Measurements from ENCODE around the gene PTGES2.

PTGES2 gene

GRCh38 chr9:128163027-128163515, 35.5 kb upstream of the PTGES2 start:
- Mint-ChIP-seq H3K4me3 (no peak overlapping the region), H3K27ac (no peak overlapping the region), H3K9me3 (no peaks in the 10 kb centered on the region), H3K36me3 (ENCODE audit: low read depth) (peaks cover 42% of the 10 kb centered on the region), H3K27me3 (ENCODE audit: low read depth, poor library complexity) (no peaks in the 10 kb centered on the region), H3K4me1 (peaks cover 6% of the 10 kb centered on the region)
- DNase-seq = no peak
- no peak for TF ChIP-seq CTCF (IDR thresholded peaks at IDR 0.05)

GRCh38 chr9:128162215-128163026, 34.9 kb upstream of the PTGES2 start:
- H3K4me1 Mint-ChIP-seq = peaks cover 6% of the 10 kb centered on the region
- H3K9me3 Mint-ChIP-seq = no peaks in the 10 kb centered on the region
- DNase-seq = no peak
- H3K4me3 Mint-ChIP-seq = no peak overlapping the region
- H3K36me3 Mint-ChIP-seq (ENCODE audit: low read depth) = peaks cover 36% of the 10 kb centered on the region
- TF ChIP-seq CTCF (IDR thresholded peaks at IDR 0.05) = no peak
- H3K27me3 Mint-ChIP-seq (ENCODE audit: low read depth, poor library complexity) = no peaks in the 10 kb centered on the region
- peak overlapping the region; percentile 73 for H3K27ac Mint-ChIP-seq

- no peak for TF ChIP-seq CTCF (IDR thresholded peaks at IDR 0.05)
- H3K27me3 Mint-ChIP-seq (ENCODE audit: low read depth, poor library complexity) = no peaks in the 10 kb centered on the region
- peak overlapping the region; percentile 78 for H3K4me3 Mint-ChIP-seq
- peaks cover 27% of the 10 kb centered on the region for H3K36me3 Mint-ChIP-seq (ENCODE audit: low read depth)
- H3K4me1 Mint-ChIP-seq = peaks cover 6% of the 10 kb centered on the region
- H3K27ac Mint-ChIP-seq = no peak overlapping the region
- H3K9me3 Mint-ChIP-seq = no peaks in the 10 kb centered on the region
- DNase-seq = no peak
These were observed 33.8 kb upstream of the PTGES2 start for GRCh38 chr9:128161215-128161902.

- Mint-ChIP-seq H3K36me3 (ENCODE audit: low read depth) (peaks cover 20% of the 10 kb centered on the region), H3K4me1 (peaks cover 13% of the 10 kb centered on the region), H3K9me3 (no peaks in the 10 kb centered on the region), H3K27ac (no peak overlapping the region), H3K27me3 (ENCODE audit: low read depth, poor library complexity) (peaks cover 3% of the 10 kb centered on the region), H3K4me3 (peak overlapping the region; percentile 78)
- TF ChIP-seq CTCF (IDR thresholded peaks at IDR 0.05) = no peak
- DNase-seq = peak; percentile 41
These were observed 33.1 kb upstream of the PTGES2 start for GRCh38 chr9:128160603-128160987.

GRCh38 chr9:128159784-128160602, 32.5 kb upstream of the PTGES2 start, which contains the start of gene BBLN:
Gene BBLN, plus strand, starts transcription at chr9:128160265. Its CDS starts 143 bp downstream, at chr9:128160408.
- H3K9me3 Mint-ChIP-seq = no peaks in the 10 kb centered on the region

More at GRCh38 chr9:128159784-128160602, 32.5 kb upstream of the PTGES2 start, which contains the start of gene BBLN:
- Mint-ChIP-seq H3K4me3 (peak within 1 kb of the TSS; percentile 78), H3K4me1 (peaks cover 13% of the 10 kb centered on the region), H3K27me3 (ENCODE audit: low read depth, poor library complexity) (peaks cover 5% of the 10 kb centered on the region), H3K36me3 (ENCODE audit: low read depth) (peaks cover 20% of the 10 kb centered on the region), H3K27ac (no peak within 1 kb of the TSS)
- TF ChIP-seq CTCF (IDR thresholded peaks at IDR 0.05) = no peak
- DNase-seq = peak; percentile 97
